ENCODE data around the gene TUB.

TUB gene

DNA sequence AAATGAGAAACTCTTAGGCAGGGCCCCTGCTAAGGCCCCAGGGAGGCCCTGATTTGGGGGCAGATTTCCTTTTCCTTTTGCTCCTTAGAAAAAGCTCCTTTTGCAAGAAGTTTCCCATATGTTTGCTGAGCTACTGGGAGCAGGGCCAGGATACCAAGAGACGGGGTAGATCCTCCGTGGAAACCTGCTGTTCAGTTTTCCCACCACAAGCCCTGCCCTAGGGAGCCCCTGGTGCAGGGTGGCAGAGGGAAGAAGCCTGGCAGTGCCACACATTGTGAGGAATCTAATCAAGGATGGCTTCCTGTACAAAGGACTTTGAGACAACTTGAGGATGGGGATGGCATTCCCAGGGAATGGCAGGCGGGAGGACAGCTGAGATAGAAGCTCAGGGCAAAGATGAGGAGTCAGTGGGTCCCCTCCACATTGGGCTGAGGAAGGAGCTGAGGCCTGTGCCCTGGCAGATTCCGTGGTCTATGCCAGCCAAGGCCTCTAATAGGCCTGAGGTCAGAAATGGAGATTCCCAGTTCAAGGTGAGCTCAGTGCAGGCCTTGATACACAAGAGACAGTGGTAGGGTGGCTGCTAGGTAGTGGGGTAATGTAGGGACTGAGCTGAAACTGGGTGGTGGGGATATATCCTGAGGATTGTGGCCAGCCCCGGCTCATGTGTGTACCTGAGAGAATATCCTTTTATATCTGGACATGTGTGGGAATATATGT is 15.0 kb downstream of the TUB start:
- H3K27ac Mint-ChIP-seq = no peak overlapping the region
- peaks cover 4% of the 10 kb centered on the region for H3K4me1 Mint-ChIP-seq
- no peaks in the 10 kb centered on the region for H3K27me3 Mint-ChIP-seq
- no peaks in the 10 kb centered on the region for H3K9me3 Mint-ChIP-seq
- no peak overlapping the region for H3K4me3 Mint-ChIP-seq
- DNase-seq = no peak
- CTCF ChIA-PET = interaction anchor here (14.2 to 16.1 kb wide), 2 partner anchors 61 to 87 kb away, joined by 178 to 217 read pairs; no protein-coding TSS in a partner anchor
- no peaks in the 10 kb centered on the region for H3K36me3 Mint-ChIP-seq

DNA sequence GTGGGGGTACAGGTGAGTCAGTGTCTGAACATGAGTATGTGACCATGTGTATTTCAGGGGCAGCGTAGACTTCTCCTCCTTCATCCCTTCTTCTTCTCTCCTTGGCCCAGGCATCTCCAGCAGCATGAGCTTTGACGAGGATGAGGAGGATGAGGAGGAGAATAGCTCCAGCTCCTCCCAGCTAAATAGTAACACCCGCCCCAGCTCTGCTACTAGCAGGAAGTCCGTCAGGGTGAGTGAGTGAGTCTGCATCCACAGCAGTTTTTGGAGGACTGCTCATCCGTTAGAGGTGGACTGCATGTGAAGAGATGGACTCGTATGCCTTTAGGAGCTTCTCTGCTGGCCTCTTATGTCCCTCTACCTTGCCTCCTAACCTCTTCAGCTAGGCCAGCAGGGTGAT is 15.6 kb downstream of the TUB start:
- peaks cover 4% of the 10 kb centered on the region for H3K4me1 Mint-ChIP-seq
- H3K27ac Mint-ChIP-seq = no peak overlapping the region
- H3K36me3 Mint-ChIP-seq = no peaks in the 10 kb centered on the region
- DNase-seq = no peak
- no peaks in the 10 kb centered on the region for H3K9me3 Mint-ChIP-seq
- CTCF ChIA-PET = interaction anchor here (1.6 to 16.1 kb wide), 3 partner anchors 62 to 204 kb away, joined by 3 to 217 read pairs (median 178); no protein-coding TSS in a partner anchor
- no peak overlapping the region for H3K4me3 Mint-ChIP-seq
- H3K27me3 Mint-ChIP-seq = no peaks in the 10 kb centered on the region

GRCh38 chr11:8097062-8097461 is 16.1 kb downstream of the TUB start:
- Mint-ChIP-seq H3K27me3 (no peaks in the 10 kb centered on the region), H3K9me3 (no peaks in the 10 kb centered on the region), H3K4me1 (peaks cover 4% of the 10 kb centered on the region), H3K27ac (no peak overlapping the region), H3K36me3 (no peaks in the 10 kb centered on the region), H3K4me3 (no peak overlapping the region)
- DNase-seq = no peak
- CTCF ChIA-PET = interaction anchor here (1.6 to 16.1 kb wide), 4 partner anchors 9 to 204 kb away, joined by 3 to 217 read pairs (median 114); no protein-coding TSS in a partner anchor

GRCh38 chr11:8097468-8097867 is 16.5 kb downstream of the TUB start:
- Mint-ChIP-seq H3K27me3 (no peaks in the 10 kb centered on the region), H3K4me3 (no peak overlapping the region), H3K27ac (no peak overlapping the region), H3K4me1 (peaks cover 3% of the 10 kb centered on the region), H3K9me3 (no peaks in the 10 kb centered on the region), H3K36me3 (no peaks in the 10 kb centered on the region)
- DNase-seq = no peak
- CTCF ChIA-PET = interaction anchor here (1.6 to 16.1 kb wide), 4 partner anchors 9 to 205 kb away, joined by 3 to 217 read pairs (median 114); no protein-coding TSS in a partner anchor

- DNase-seq = no peak
- H3K27ac Mint-ChIP-seq = no peak overlapping the region
- no peaks in the 10 kb centered on the region for H3K4me1 Mint-ChIP-seq
- CTCF ChIA-PET = interaction anchor here (1.6 to 16.1 kb wide), 4 partner anchors 10 to 205 kb away, joined by 3 to 217 read pairs (median 114); no protein-coding TSS in a partner anchor
- H3K36me3 Mint-ChIP-seq = no peaks in the 10 kb centered on the region
- no peaks in the 10 kb centered on the region for H3K27me3 Mint-ChIP-seq
- no peak overlapping the region for H3K4me3 Mint-ChIP-seq
- no peaks in the 10 kb centered on the region for H3K9me3 Mint-ChIP-seq
Measured at GRCh38 chr11:8097926-8098325, 16.9 kb downstream of the TUB start.

DNA sequence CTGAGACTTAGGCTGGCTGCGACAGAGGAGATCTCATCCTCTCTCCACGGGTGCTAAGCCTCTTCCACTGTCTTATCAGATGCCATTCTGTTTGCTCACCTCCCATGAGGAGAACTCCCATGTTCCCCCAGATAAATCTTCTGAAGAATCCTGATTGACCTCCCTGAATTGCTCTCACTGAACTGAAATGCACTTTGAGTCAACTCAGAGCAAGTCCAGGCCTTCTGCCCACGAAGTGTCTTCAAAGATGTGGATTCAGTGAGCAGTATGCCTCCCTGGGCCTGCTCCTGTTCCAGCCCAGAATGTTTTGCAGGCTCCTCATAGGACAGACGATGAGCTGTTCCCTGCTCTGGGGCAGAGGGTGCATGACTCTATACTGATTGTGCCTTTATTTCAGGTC is 17.4 kb downstream of the TUB start:
- Mint-ChIP-seq H3K27me3 (no peaks in the 10 kb centered on the region), H3K9me3 (no peaks in the 10 kb centered on the region), H3K27ac (no peak overlapping the region), H3K4me1 (no peaks in the 10 kb centered on the region), H3K36me3 (no peaks in the 10 kb centered on the region), H3K4me3 (no peak overlapping the region)
- DNase-seq = no peak
- CTCF ChIA-PET = interaction anchor here (0.8 to 16.1 kb wide), 15 partner anchors 10 to 206 kb away, joined by 3 to 217 read pairs (median 11); partner anchors contain the start of gene EIF3F

DNA sequence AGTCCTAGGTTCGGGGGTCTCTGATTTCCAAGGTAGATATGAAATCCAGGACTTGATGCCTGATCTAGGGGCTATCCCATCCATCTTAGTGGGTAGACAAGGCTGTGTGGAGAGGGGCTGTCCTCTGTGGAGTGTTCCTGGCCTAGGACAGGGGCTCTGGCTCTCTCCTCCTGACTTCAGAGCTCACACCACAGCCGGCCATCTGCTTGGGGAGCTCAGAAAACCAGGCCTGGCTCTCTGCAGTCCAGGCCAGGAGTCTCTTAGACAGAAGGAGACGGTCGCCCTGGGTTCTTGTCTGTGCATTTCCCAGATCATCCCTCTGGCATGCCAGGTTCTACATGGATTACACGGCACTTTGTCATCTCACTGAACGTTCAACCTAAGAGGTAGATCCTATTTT is 17.9 kb downstream of the TUB start:
- Mint-ChIP-seq H3K27ac (no peak overlapping the region), H3K27me3 (no peaks in the 10 kb centered on the region), H3K9me3 (no peaks in the 10 kb centered on the region), H3K4me1 (no peaks in the 10 kb centered on the region), H3K4me3 (no peak overlapping the region), H3K36me3 (no peaks in the 10 kb centered on the region)
- DNase-seq = no peak
- CTCF ChIA-PET = interaction anchor here (0.6 to 16.1 kb wide), 26 partner anchors 9 to 469 kb away, joined by 3 to 217 read pairs (median 5); partner anchors contain the start of gene EIF3F

GRCh38 chr11:8099291-8099899 is 18.4 kb downstream of the TUB start:
- Mint-ChIP-seq H3K9me3 (no peaks in the 10 kb centered on the region), H3K36me3 (no peaks in the 10 kb centered on the region)
- CTCF ChIA-PET = interaction anchor here (0.6 to 16.1 kb wide), 29 partner anchors 9 to 468 kb away, joined by 3 to 217 read pairs (median 4); partner anchors contain the start of gene EIF3F

GRCh38 chr11:8100158-8100557 is 19.1 kb downstream of the TUB start:
- Mint-ChIP-seq H3K36me3 (no peaks in the 10 kb centered on the region), H3K9me3 (no peaks in the 10 kb centered on the region), H3K27me3 (no peaks in the 10 kb centered on the region), H3K27ac (no peak overlapping the region), H3K4me1 (no peaks in the 10 kb centered on the region), H3K4me3 (no peak overlapping the region)
- CTCF ChIA-PET = interaction anchor here (1.1 to 16.1 kb wide), 13 partner anchors 10 to 113 kb away, joined by 3 to 217 read pairs (median 11); partner anchors contain the start of gene EIF3F
- no peak for DNase-seq

More at GRCh38 chr11:8099291-8099899, 18.4 kb downstream of the TUB start:
- H3K27ac Mint-ChIP-seq = no peak overlapping the region
- H3K27me3 Mint-ChIP-seq = no peaks in the 10 kb centered on the region
- DNase-seq = peak; percentile 83
- no peak overlapping the region for H3K4me3 Mint-ChIP-seq
- no peaks in the 10 kb centered on the region for H3K4me1 Mint-ChIP-seq

DNA sequence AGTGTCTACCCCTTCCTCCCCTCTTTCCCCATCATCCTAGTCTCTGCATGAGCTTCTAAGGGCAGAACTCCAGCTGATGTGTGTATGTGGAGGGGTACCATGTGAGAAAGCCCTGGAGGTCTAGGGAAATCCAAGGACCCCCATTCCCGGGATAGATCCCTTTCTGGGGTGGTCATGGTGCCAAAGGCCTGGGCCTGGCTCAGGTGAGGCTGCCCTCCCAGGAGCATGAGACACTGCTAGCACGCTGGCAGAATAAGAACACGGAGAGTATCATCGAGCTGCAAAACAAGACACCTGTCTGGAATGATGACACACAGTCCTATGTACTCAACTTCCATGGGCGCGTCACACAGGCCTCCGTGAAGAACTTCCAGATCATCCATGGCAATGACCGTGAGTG is 19.6 kb downstream of the TUB start:
- Mint-ChIP-seq H3K36me3 (no peaks in the 10 kb centered on the region), H3K27ac (no peak overlapping the region), H3K4me1 (no peaks in the 10 kb centered on the region), H3K4me3 (no peak overlapping the region), H3K27me3 (no peaks in the 10 kb centered on the region), H3K9me3 (no peaks in the 10 kb centered on the region)
- CTCF ChIA-PET = interaction anchor here (1.1 to 16.1 kb wide), 8 partner anchors 10 to 92 kb away, joined by 3 to 217 read pairs (median 10); no protein-coding TSS in a partner anchor
- no peak for DNase-seq

- H3K4me3 Mint-ChIP-seq = no peak overlapping the region
- CTCF ChIA-PET = interaction anchor here (1.1 to 16.1 kb wide), 4 partner anchors 22 to 92 kb away, joined by 4 to 217 read pairs (median 94); no protein-coding TSS in a partner anchor
- no peaks in the 10 kb centered on the region for H3K27me3 Mint-ChIP-seq
- DNase-seq = no peak
- no peaks in the 10 kb centered on the region for H3K4me1 Mint-ChIP-seq
- no peaks in the 10 kb centered on the region for H3K36me3 Mint-ChIP-seq
- H3K9me3 Mint-ChIP-seq = no peaks in the 10 kb centered on the region
- H3K27ac Mint-ChIP-seq = no peak overlapping the region
Measured at GRCh38 chr11:8101421-8101820, 20.4 kb downstream of the TUB start.

- H3K4me3 Mint-ChIP-seq = no peak overlapping the region
- H3K27ac Mint-ChIP-seq = no peak overlapping the region
Measured at GRCh38 chr11:8102296-8102915, 21.4 kb downstream of the TUB start.

GRCh38 chr11:8102965-8103364 is 22.0 kb downstream of the TUB start:
- H3K4me1 Mint-ChIP-seq = no peaks in the 10 kb centered on the region
- no peaks in the 10 kb centered on the region for H3K9me3 Mint-ChIP-seq
- no peak overlapping the region for H3K4me3 Mint-ChIP-seq
- CTCF ChIA-PET = interaction anchor here (1.1 to 1.4 kb wide), 2 partner anchors 12 to 68 kb away, joined by 3 to 5 read pairs; no protein-coding TSS in a partner anchor
- H3K27ac Mint-ChIP-seq = no peak overlapping the region
- no peak for DNase-seq
- no peaks in the 10 kb centered on the region for H3K27me3 Mint-ChIP-seq
- H3K36me3 Mint-ChIP-seq = no peaks in the 10 kb centered on the region

More at GRCh38 chr11:8102296-8102915, 21.4 kb downstream of the TUB start:
- no peak for DNase-seq
- no peaks in the 10 kb centered on the region for H3K36me3 Mint-ChIP-seq
- H3K4me1 Mint-ChIP-seq = no peaks in the 10 kb centered on the region
- no peaks in the 10 kb centered on the region for H3K27me3 Mint-ChIP-seq
- no peaks in the 10 kb centered on the region for H3K9me3 Mint-ChIP-seq
- CTCF ChIA-PET = interaction anchor here (1.1 to 16.1 kb wide), 2 partner anchors 68 to 93 kb away, joined by 3 to 217 read pairs; no protein-coding TSS in a partner anchor

DNA sequence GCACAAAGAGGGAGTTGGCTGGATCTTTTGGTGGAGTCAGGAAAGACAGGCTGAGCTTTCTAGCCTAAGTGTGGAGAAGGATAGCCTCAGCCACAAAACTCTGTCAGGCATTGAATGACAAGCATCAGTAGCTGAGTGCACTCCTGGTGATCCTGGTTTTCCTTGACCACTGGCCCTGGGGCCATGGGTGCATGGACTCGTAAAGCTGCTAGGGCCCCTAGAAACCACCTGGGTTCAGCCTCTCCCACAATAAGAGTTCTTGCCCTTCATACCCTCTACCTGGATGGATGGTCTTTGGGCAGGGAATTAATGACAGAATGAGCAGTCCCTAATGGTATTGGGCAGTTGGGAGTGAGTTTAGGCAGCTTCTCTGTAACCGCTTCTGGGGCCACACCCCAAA is 22.9 kb downstream of the TUB start:
- Mint-ChIP-seq H3K9me3 (no peaks in the 10 kb centered on the region), H3K36me3 (no peaks in the 10 kb centered on the region), H3K4me1 (no peaks in the 10 kb centered on the region), H3K4me3 (no peak overlapping the region), H3K27me3 (no peaks in the 10 kb centered on the region), H3K27ac (no peak overlapping the region)
- CTCF ChIA-PET = interaction anchor here (0.7 to 1.4 kb wide), 4 partner anchors 11 to 97 kb away, joined by 3 to 5 read pairs (median 3); no protein-coding TSS in a partner anchor
- DNase-seq = no peak

Measured in activated naive CD4-positive, alpha-beta T cell treated with anti-CD3 and anti-CD28 coated beads, Interleukin-2, amount 10 ng/mL, durations not matched to agents 7 days and 5 days (primary cell).